Measurements from ENCODE around the gene PDK1. TPM values are rescaled to one million over a fixed set of nuclear protein-coding genes. Genes with fewer than 3 reads are reported as not detected.
"Not testable (repeated sequence)": the region's sequence is repeated elsewhere in the genome, so short reads cannot be mapped to it uniquely, and the experiment has no call there.

Gene PDK1
- polyA plus RNA-seq, 3 donors: 9.4 to 14.5 (median 10.3) TPM

DNA sequence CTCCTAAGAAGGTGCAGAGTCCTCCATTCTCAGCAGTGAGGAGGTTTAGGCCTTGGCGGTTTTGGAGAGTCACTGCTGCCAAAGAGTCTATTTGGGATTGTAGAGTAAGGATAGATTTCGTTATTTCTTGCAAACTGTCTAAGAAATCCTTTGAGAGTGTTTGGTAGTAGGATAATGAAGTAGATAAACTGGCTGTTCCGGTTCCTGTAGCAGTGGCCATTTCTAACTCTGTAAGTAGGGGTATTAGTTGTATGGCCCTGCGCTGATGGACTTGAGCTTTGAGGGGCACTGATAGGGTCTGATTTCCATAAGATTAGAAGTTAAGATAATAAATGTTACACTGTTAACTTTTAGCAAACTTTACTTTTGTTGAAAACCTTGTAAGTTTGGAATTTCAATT lies 35.5 kb downstream of the PDK1 start:
- not testable (repeated sequence) for DNase-seq

DNA sequence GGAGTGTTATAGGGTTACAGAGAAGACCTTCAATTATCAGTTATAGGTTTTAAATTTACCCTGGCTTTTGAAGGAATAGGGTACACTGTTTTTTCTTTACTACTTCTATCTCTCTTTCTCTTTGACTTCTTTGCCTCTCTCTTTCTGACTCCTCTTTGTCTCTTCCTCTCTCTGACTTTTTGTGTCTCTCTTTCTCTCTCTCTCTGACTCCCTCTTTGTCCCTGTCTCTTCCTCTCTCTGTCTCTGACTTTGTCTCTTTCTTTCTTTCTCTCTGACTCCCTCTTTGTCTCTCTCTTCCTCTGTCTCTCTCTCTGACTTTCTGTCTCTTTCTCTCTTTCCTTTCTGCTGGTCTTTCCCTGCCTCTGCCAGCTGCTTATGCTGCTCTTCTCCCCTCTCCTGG lies 36.3 kb downstream of the PDK1 start:
- DNase-seq: not testable (repeated sequence)

DNA sequence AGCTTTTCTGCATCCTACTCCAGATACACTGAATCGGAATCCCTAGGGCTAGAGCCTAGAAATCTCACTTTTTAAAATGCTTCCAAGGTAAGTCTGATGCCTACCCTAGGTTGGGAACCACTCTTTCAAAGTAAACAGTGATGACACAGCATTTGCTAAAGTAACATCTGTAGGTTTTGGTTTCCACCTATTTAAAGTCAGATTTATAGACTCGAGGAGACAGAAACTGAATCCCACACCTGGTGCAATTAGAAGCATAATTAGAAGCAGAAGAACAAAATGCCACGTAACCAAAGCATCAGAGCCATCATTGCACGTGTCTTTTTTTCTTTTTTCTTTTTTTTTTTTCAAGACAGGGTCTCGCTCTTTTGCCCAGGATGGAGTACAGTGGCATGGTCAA lies 40.9 kb downstream of the PDK1 start:
- no peak for DNase-seq

DNA sequence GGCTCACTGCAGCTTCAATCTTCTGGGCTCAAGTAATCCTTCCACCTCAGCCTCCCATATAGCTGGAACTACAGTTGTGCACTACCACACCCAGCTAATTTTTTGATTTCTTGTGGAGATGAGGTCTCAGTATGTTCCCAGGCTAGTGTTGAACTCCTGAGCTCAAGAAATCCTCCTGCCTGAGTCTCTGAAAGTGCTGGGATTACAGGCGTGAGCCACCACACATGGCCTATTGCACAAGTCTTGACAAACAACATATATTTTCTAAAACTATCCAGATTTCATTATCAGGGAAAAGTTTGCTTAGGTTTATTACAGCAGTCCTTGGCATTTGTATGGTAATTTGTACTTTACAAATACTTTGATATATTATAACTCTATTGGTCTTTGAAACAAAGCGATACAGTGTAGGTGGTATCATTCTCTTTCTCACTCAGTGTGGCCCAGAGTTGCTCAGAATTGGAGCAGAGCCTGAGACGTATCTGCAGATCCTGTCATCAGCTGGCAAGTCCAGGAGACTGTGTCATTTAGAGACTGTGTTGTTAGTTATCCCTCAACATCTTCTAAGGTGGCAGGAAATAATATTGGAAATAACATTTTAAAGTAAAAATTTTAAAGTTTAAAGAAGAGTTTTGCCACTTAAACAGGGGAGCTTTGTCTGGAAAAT lies 41.4 kb downstream of the PDK1 start:
- DNase-seq: no peak

DNA sequence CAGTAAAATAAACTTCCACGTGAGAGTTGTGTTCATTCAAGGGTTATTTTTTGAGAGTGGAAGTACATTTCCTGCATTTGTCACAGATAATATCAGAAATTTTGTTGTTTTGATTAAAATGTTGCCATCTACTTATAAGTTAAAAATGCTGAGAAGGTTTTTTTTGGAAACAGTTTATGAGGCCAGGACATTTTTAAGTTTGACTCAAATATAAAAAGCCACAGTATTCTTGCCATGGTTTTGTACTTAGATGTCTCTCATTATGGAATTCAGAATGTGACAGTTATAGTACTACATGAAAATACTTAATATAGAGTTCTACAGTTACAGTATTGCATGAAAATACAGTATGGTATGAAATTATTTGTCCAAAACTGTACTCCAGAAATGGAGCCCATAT lies 44.1 kb downstream of the PDK1 start:
- DNase-seq: no peak

DNA sequence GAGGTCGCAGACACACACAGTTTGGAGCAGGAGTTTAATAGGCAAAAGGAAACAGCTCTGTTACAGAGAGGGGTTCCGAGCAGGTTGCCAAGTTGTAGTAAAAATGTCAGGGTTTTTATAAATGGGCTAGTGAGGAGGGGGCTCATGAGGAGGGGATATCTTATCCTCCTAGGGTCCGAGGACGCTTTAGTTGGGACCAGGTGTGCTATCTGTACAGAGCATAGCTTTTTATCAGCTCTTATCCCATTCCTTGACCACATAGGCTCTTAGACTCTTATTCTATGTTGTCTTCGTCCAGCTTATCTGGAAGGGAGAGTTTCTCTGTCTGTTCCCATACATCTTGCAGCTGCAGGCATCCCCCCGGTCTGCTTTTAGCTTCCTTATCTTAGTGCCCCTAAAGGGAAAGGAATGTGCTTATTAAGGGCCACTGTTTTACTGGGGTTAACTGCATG lies 44.7 kb downstream of the PDK1 start:
- peak; percentile 46 for DNase-seq

DNA sequence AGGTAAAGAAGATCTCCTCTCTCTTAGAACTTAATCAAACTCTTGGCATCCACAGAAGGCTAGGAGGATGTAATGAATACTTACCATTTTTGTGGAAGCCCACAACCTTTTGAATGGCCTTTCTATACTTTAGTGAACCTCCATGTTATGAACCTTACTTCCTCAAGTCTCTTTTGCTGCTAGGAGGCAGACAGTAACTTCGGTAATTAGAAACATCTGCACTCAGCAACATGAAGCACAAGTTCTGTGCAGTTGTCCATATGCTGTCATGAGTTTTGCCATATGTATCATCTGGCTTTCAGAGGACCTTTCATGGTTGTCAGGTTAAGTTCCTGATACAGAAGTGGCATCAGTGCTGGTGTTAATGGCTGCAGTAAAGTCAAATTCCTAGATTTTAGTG lies 50.4 kb downstream of the PDK1 start:
- no peak for DNase-seq

DNA sequence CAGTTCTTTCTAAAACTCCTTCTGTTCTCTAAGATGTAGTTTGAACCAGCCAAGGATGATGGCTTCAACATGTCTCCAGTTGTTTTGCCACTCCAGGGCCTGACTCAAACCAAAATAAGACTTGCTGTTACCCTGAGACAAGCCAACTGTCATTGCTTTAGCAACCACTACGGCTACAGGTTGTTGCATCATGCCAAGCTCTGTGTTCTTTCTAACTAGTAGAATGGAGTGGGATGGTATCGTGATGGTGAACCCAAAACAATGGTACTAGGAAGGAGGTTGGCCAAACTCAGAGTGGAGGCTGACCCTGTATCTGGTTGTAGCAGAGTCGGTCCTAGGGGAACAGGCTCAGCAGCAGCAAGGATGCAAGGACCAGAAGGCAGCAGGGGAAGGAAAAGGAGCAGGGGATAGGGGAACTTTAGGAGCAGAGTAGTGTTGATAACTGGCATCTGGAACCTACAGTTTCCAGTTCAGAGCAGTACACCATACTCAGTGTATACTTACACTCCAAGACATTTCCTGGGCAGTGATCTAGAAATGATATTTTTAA lies 51.6 kb downstream of the PDK1 start:
- no peak for DNase-seq

DNA sequence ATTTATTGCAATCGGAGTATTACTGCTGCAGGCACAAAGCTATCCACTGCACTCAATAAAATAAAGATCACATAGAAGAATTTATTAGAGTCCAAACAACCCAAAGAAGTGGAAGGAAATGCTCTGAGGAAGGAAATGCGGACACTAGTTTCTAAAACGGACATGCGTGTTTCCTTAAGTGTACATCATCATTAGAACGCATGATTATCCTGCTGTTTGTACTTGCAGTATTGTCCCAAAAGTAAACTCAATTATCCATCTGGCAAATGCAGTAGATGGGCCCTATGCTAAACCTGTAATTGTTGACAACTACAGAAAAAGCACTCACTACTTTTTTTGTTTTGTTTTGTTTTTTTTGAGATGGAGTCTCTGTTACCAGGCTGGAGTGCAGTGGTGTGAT lies 53.6 kb downstream of the PDK1 start:
- no peak for DNase-seq

DNA sequence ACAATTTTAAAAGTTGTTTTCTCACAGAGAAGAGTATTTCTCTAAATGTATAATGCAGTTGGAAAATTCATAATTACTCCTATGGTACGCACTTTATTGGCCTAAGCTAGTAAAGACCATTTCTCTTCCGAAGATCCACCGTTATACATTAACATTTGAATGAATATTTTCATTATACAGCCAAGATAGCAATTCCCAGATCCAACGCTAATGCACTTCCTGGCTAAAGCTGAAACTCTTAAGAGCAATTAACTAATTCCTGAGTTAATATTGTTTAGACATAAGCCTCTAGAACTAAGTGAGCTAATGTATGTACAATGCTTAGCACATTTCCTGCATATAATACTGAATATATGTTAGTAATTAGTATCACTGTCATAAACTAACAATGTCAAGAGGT lies 56.2 kb downstream of the PDK1 start:
- DNase-seq: no peak

DNA sequence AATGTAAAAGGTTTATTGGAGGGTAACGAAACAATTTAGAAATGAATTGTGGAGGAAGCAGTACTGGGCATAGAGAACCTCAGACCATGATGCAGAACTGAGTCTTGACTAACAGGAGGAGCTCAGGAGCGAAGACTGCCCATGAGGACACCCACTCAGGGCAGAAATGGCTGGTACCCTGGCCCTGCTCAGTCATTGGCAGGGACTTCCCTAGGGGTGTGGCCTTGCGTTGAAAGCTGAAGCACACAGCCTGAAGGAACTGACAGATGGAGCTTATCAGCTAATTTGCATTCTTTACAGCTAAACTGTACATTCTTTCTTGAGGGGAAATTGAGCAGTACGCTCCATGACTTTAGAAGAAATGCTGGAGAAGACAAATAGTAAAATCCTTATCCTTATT lies 57.1 kb downstream of the PDK1 start:
- DNase-seq: peak; percentile 62

DNA sequence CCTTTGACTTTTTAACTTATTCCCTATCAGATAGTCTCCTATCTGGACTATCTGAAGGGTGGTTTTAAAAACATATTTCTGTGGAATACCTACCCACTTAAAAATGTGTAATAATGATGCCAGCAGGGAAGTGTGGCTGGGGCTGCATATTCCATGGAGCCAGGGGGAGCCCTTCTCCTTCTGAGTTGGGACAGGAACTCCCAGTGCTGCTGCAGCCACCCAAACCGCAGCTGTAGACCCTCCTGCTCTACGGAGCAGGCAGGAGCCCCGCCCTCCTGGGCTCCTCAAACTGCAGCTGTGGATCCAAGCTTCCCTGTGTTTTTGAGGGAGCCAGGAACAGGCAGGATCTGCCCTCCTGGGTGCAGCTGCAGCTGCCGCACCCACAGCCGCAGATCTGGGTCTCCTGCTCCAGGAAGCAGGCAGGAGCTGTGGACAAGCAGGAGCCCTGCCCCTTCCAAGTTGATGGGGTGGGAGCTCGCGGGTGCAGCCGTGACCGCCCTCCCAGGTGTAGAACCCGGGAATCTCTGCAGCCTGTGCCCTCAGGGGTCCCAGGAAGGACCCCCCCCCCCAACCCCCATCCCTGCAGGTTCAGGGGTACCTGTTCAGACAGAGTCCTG lies 57.8 kb downstream of the PDK1 start:
- no peak for DNase-seq

DNA sequence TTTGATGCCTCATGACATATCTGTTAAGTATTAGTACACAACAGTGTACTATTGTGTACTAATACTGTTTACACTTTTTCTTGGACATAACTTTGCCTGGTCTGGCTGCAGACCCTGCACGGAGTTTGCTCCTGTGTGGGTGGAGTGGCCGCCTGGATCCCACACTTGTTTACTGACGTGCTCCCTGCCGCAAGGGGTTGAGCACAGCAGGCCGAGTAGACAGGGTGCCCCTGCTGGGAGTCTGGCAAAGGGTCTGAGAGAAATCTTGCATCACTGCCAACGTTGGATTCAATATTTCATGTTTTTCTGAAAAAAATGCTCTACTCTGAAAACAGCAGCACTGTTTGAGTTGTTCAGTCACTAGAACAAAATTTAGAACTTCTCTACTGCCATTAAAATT lies 59.0 kb downstream of the PDK1 start:
- no peak for DNase-seq

DNA sequence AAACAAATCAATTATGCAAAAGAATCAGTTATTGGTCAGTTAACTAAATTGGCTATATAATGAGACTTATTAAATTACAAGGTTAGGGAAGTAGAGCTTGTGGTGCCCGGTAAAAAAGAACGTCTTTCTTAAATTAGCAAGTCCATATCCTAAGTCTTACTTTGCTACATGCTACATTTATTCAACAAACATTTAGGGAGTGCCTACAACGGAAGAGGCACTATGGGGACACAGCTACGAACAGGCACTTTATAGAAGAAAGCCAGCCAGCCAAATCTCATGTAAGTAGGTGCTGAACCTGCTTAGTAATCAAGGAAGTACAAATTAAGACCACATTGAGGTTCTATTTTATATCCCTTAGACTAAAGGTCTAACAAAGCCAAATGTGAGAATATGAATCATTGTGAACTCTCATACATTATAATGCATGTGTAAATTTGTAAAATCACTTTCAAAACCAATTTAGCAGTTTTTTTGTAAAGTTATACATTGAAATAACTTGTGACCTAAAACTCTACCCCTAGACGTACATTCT lies 59.9 kb downstream of the PDK1 start:
- no peak for DNase-seq

DNA sequence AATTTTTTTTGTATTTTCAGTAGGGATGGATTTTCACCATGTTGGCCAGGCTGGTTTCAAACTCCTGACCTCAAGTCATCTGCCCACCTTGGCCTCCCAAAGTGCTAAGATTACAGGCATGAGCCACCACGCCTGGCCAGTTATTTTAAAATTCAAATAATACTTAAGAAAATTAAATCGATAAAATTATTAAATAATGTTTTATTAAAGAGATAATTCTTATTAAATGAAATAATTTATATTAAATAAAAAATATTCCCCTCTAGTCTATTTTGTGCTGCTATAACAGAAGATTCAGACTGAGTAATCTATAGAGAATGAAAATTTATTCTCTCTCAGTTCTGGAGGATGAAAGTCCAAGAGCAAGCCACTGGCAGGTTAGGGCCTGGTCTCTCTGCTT lies 61.2 kb downstream of the PDK1 start:
- no peak for DNase-seq

DNA sequence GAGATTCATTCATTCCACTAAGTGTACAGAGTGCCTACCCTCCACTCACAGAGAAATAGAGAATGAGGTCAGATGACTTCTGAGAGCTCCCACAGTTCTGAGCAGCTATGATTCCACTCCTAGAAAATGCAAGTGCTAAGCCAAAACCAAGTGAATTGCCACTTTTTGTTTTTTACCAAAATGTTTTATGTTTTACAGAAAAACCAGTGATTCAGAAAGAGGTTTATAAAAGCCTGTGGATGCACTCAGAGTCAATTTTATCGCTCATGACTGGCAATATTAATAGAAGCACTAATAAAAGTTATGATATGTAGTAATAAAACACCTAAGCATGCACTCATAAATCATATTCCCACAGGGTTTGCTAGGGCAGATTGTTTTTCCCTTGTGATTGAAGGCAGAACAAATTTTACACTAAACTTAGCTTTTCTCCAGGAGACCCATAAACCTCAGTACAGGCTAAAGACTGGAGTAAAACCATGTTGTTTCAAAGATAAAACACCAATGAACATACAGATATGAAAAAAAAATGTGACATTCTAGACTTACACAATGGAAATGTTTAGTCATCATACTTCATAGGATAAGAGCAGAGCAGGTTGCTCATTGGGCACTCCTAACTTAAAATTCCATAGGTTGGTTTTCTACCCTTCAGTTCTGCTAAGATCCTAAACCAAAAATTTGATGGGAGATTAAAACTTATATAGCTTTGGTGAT lies 67.5 kb downstream of the PDK1 start:
- DNase-seq: no peak

DNA sequence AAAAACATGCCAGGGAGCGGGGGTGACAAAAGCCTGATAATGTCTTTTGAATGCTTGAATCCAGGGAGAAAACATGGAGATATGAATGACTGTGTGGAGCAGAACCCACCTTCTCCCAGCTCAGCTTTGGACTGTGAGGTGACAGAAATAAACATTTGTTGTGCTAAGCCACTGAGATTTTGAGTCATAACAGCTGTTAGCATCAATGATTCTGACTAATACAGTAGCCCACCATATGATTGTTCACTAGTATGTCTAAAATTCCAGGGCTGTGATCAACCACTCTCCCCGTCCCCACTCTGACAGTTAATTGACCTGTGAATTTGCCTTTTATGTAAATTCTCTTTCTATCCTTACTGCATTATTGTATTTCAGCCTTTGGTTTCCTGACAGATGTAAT lies 69.1 kb downstream of the PDK1 start:
- DNase-seq: no peak

DNA sequence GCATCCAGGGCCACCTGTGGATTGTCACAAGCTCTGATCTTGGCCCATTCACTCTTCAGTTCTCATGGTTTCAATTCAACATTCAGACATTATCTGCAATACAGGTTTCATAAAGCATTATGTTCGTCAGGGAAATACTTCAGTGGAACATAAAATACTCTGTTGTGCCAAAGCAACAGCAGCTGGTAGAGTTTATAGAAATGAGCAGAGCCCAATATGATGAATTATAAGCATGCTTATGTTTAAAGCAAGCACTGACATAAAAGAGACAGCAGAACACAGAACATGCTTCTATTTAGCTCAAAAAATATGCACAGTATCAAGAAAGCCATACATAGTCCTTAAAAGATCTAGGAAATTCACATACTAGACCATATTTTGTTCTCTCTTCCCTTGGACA lies 71.3 kb downstream of the PDK1 start:
- no peak for DNase-seq

DNA sequence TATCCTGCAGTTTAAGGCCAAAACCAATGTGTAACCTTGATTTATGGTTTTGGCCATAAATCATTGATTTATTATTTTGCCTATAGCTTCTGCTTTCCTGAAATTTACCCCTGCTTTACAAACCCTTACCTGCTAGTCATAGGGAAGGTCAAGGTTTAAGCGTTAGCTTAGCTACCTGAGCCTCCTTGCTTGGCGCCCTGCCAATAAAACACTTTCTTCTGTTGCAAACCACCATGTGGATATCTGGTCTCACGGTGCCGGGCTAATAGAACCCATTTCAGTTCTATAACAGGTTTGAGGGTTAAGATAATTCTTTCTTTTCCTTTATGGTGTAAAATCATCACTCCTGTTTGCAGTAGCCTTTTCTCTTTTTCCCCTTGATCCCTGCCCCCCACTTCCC lies 72.2 kb downstream of the PDK1 start:
- no peak for DNase-seq

DNA sequence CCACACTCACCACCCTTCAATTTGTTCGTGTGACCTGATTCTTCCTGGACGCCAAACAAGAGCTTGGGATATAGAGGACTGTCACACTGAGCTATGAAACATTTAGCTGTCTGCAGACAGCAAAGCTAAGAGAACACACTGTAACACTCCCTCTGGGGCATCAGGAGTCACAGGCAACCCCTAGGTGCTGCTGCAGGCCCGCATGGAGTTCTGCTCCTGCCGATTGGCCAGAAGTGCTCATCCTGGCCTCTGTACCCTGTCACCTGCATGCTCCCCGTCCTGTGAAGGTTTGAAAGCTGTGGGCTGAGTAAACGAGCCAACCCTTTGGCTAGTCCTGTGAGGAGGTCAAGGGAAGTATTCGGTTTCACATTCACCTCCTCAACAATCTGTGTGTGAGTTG lies 73.7 kb downstream of the PDK1 start:
- DNase-seq: no peak

DNA sequence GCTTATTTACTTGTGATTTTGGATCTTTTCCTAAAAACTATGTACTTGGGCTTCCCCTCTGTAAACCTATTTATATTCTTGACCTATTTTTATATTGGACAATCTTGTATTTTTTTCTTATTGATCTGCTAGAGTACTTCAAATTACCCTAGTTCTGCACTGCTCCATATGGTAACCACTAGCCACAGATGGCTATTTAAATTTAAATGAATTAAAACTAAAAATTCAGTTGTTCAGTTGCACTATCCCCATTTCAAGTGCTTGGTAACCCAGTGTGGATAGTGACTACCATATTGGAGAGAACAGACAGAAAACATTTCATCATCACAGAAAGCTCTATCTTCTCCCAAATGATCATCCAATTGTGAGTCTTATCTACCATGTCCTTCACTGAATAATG lies 74.3 kb downstream of the PDK1 start:
- no peak for DNase-seq

DNA sequence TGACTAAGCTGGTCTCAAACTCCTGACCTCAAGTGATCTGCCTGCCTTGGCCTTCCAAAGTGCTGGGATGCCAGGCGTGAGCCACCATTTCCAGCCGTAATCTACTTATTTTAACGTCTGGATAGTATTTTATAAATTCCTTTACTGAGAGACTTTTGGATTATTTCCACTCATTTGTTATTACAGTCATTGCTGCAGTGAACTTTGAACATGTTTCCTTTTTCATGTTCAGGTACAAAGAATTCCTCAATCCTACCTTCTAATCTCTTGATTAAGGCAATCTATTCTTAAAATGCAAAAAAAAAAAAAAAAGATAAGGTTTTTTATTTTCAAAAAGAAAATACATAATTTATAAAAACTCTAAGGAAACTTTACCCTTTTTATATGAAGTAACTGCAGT lies 78.6 kb downstream of the PDK1 start:
- DNase-seq: no peak

DNA sequence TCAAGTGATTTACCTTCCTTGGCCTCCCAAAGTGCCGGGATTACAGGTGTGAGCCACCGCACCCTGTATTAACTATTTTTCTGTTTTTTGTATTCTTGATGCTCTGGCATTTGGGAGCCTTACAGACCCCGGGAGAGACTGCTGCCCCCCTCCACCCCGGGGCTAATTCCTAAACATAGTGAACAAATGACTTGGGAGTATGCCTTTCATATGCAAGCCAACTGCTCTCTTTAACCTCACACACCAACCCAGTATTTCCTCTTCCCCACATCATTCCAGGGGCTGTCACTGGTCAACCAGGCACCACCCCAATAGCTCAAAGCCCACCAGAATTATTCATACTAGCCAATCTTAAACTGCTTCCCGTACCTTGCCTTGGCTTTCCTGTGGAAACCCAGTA lies 79.7 kb downstream of the PDK1 start:
- DNase-seq: no peak
